DND-41 (cell line): ENCODE data around the gene SEPHS1.

Experiments
- ATAC-seq: fragments of 200-7000 bp; cut with Tn5 transposase; 3 replicates; pipeline ENCODE4 v1.9.1; 2021; ENCODE audit warnings: low read depth; ENCODE audit not compliant: insufficient read depth
- DNase-seq: peaks from one replicate; pipeline ENCODE4 v3.0.0-alpha.2; 2020
- H2AFZ ChIP-seq: 2 replicates; pipeline ENCODE4 v1.6.0; 2012; ENCODE audit warnings: low read depth, low read length
- H3K27ac ChIP-seq: 2 replicates; pipeline ENCODE4 v1.5.1; 2012; ENCODE audit warnings: low read length, inconsistent platforms
- H3K27me3 ChIP-seq: fragments of 200-600 bp; sonication (generic); 2 replicates; pipeline ENCODE4 v1.6.0; 2012; ENCODE audit warnings: low read length, mild to moderate bottlenecking, inconsistent platforms; ENCODE audit not compliant: insufficient read depth, poor library complexity
- H3K36me3 ChIP-seq: 2 replicates; pipeline ENCODE4 v1.5.1; 2012; ENCODE audit warnings: low read length, inconsistent platforms; ENCODE audit not compliant: insufficient read depth
- H3K4me1 ChIP-seq: 2 replicates; pipeline ENCODE4 v1.5.1; 2012; ENCODE audit warnings: mild to moderate bottlenecking, low read length; ENCODE audit not compliant: insufficient read depth
- H3K4me2 ChIP-seq: 2 replicates; pipeline ENCODE4 v1.6.0; 2012; ENCODE audit warnings: mild to moderate bottlenecking, moderate library complexity, low read length, inconsistent platforms; ENCODE audit not compliant: insufficient read depth
- H3K4me3 ChIP-seq, 2 experiments: fragments of 200-600 bp in 1 of 2; shearing (Covaris generic) in 1 of 2; 2 replicates each; pipeline ENCODE4 v1.5.1; 2012 to 2016; ENCODE audit warnings: inconsistent platforms in 2 of 2, low read length in 2 of 2, mild to moderate bottlenecking in 2 of 2, low read depth in 1 of 2, moderate library complexity in 1 of 2
- H3K79me2 ChIP-seq: 2 replicates; pipeline ENCODE4 v1.6.0; 2012; ENCODE audit warnings: low read length, inconsistent platforms; ENCODE audit not compliant: insufficient read depth
- H3K9ac ChIP-seq: 2 replicates; pipeline ENCODE4 v1.6.0; 2012; ENCODE audit warnings: low read depth, mild to moderate bottlenecking, inconsistent platforms, low read length, moderate library complexity
- H3K9me3 ChIP-seq: 2 replicates; pipeline ENCODE4 v1.5.1; 2012; ENCODE audit warnings: low read length, moderate library complexity, mild to moderate bottlenecking, inconsistent platforms; ENCODE audit not compliant: insufficient read depth, severe bottlenecking
- H4K20me1 ChIP-seq: 2 replicates; pipeline ENCODE4 v1.6.0; 2012; ENCODE audit warnings: low read length; ENCODE audit not compliant: insufficient read depth
- EZH2 ChIP-seq: IDR thresholded peaks from 3 replicates; pipeline ENCODE4 v1.6.1; 2012; ENCODE audit warnings: borderline replicate concordance, low read depth, mild to moderate bottlenecking, moderate library complexity, low read length, inconsistent platforms; ENCODE audit not compliant: severe bottlenecking
- TF ChIP-seq, protein P1 (sequence below): IDR thresholded peaks from 2 replicates; pipeline ENCODE4 v1.5.1; 2012; ENCODE audit warnings: borderline replicate concordance, low read length, moderate library complexity, mild to moderate bottlenecking; ENCODE audit not compliant: poor library complexity, severe bottlenecking; ENCODE audit errors: extremely low read depth

The SEPHS1 gene

DNA sequence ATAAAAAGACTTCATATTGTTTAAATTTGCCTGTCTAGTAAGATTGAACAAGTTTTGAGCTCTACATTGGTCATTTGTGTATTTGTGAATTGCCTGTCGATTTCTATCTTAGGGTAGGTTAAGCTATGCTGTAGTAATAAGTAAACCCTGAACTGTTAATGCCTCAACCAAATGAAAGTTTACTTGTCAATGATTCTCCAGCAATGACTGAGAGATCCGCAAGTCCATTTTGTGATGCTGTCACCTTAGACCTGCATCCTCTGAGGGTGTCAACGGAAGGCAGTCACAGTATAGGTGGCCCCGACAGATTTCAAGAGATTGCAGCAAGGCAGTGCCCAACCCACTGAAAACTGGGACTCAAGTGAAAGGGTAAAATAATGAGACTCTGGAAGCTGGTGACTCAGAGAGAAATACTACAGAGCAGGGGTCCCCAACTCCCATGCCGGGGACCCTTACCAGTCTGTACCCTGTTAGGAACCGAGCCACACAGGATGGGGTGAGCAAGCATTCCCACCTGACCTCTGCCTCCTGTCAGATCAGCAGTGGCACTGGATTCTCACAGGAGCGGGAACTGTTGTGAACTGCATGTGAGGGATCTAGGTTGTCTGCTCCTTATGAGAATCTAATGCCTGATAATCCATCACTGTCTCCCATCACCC, 37.4 kb downstream of the SEPHS1 start:
- Histone ChIP-seq H3K4me1 (no peaks in the 10 kb centered on the region), H3K79me2 (no peaks in the 10 kb centered on the region), H3K9ac (no peak overlapping the region), H3K36me3 (no peaks in the 10 kb centered on the region), H3K27me3 (no peaks in the 10 kb centered on the region), H3K4me2 (no peak overlapping the region), H4K20me1 (no peaks in the 10 kb centered on the region), H3K4me3 (no peak overlapping the region), H3K9me3 (no peaks in the 10 kb centered on the region), H2AFZ (no peak overlapping the region), H3K27ac (no peak overlapping the region)
- ATAC-seq (no peak), DNase-seq (no peak)
- no peak for TF ChIP-seq EZH2
- TF ChIP-seq, protein P1, sequence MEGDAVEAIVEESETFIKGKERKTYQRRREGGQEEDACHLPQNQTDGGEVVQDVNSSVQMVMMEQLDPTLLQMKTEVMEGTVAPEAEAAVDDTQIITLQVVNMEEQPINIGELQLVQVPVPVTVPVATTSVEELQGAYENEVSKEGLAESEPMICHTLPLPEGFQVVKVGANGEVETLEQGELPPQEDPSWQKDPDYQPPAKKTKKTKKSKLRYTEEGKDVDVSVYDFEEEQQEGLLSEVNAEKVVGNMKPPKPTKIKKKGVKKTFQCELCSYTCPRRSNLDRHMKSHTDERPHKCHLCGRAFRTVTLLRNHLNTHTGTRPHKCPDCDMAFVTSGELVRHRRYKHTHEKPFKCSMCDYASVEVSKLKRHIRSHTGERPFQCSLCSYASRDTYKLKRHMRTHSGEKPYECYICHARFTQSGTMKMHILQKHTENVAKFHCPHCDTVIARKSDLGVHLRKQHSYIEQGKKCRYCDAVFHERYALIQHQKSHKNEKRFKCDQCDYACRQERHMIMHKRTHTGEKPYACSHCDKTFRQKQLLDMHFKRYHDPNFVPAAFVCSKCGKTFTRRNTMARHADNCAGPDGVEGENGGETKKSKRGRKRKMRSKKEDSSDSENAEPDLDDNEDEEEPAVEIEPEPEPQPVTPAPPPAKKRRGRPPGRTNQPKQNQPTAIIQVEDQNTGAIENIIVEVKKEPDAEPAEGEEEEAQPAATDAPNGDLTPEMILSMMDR = no peak

DNA sequence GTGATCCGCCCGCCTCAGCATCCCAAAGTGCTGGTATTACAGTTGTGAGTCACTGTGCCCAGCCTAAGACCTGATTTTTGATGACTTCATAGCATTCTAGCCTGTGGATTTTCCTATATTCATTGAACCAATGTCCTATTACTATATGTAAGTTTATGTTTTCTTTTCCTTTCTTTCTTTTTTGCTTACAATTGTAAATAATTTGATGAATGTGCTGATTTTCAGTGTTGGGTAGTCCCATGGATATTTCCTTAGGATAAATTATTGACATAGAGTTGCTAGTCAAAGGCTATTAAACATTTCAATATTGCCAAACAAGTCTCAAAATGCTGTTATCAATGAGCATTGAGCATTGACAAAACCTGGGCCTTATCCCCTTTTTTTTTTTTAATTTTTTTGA, 38.3 kb downstream of the SEPHS1 start:
- Histone ChIP-seq H3K4me1 (no peaks in the 10 kb centered on the region), H3K4me2 (no peak overlapping the region), H3K4me3 (no peak overlapping the region), H3K79me2 (no peaks in the 10 kb centered on the region), H2AFZ (no peak overlapping the region), H3K9ac (no peak overlapping the region), H4K20me1 (no peaks in the 10 kb centered on the region), H3K27me3 (no peaks in the 10 kb centered on the region), H3K36me3 (no peaks in the 10 kb centered on the region), H3K9me3 (no peaks in the 10 kb centered on the region), H3K27ac (no peak overlapping the region)
- DNase-seq (no peak), ATAC-seq (no peak)
- TF ChIP-seq, protein P1 = no peak
- TF ChIP-seq EZH2 = no peak

DNA sequence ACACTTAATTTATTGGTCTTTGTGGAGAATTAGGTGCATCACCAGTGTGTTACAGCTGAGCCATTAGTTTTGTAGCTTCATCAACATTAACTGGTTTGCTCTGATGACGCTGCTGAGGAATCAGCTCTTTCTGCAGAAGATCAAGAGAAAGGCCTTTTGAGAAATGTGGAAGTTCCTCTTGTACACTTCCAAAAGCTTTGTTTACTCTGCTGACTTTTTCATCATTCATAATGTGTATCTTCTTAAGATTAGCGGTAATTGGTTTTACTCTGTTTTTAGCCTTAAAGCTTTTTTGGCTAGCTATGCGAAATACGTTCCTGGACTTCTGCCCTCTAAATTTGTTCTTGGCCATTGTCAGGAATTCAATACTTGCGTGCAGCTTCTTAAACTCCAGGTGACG, 40.0 kb downstream of the SEPHS1 start:
- DNase-seq (no peak), ATAC-seq (no peak)
- Histone ChIP-seq H3K4me1 (peaks cover under 1% of the 10 kb centered on the region; the same call in 1 of the 2 replicates), H3K79me2 (no peaks in the 10 kb centered on the region), H3K27me3 (no peaks in the 10 kb centered on the region), H4K20me1 (no peaks in the 10 kb centered on the region), H3K9me3 (no peaks in the 10 kb centered on the region), H2AFZ (no peak overlapping the region), H3K9ac (no peak overlapping the region), H3K27ac (no peak overlapping the region), H3K4me3 (no peak overlapping the region), H3K36me3 (no peaks in the 10 kb centered on the region), H3K4me2 (no peak overlapping the region)
- no peak for TF ChIP-seq EZH2

DNA sequence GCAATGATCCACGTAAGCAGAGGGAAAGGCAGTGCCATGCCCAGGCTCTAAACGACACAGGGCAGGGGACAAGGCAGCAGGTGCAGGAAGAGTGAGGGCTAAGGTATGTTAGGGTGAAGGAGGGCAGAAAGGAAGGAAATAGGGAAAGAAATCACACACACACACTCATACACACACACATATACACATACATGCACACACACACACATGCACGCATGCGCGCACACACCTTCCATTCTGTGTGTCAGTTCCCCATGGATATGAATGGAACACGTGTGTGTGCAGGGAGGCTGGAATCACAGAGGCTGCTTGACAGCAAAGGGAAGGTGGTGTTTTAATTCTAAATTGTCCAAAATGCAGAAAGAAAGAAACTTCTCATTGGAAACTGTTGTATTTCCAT, 42.0 kb downstream of the SEPHS1 start:
- ATAC-seq (no peak), DNase-seq (no peak)
- H3K27ac ChIP-seq = no peak overlapping the region
- TF ChIP-seq, protein P1 = no peak
- TF ChIP-seq EZH2 = no peak
- no peak overlapping the region for H3K9ac ChIP-seq
- H3K9me3 ChIP-seq = no peaks in the 10 kb centered on the region
- H3K79me2 ChIP-seq = no peaks in the 10 kb centered on the region
- H3K36me3 ChIP-seq = no peaks in the 10 kb centered on the region
- H3K27me3 ChIP-seq = no peaks in the 10 kb centered on the region
- no peak overlapping the region for H2AFZ ChIP-seq
- H3K4me3 ChIP-seq = no peak overlapping the region
- H4K20me1 ChIP-seq = no peaks in the 10 kb centered on the region
- H3K4me2 ChIP-seq = no peak overlapping the region
- H3K4me1 ChIP-seq = peaks cover 17% of the 10 kb centered on the region
